Measurements from ENCODE around the gene MINDY4. TPM values are rescaled to one million over a fixed set of nuclear protein-coding genes. Genes with fewer than 3 reads are reported as not detected.

Gene MINDY4
- total and polyA plus RNA-seq, 4 donors: 0.93 to 6.1 (median 1.9) TPM

DNA sequence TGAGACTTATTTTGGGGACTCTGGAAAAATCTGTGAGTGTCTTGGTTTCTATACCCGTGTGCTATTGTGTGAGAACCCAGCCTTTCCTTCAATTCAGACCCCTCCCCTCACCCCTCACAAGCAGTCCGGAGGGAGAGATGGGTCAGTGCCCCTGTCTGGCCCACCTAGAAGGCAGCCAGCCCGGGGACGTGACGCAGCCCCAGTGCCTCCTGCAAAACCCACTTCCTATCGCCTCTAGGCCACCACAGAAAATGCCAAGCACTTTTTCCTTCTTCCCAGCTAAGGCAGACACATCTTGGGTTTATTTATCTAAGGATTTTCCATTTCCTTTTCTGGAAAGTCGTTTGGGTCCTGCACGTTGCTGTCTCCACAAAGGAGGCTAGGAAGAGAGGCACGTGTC, 128.8 kb downstream of the MINDY4 start (continued):
- TF ChIP-seq, protein P1, sequence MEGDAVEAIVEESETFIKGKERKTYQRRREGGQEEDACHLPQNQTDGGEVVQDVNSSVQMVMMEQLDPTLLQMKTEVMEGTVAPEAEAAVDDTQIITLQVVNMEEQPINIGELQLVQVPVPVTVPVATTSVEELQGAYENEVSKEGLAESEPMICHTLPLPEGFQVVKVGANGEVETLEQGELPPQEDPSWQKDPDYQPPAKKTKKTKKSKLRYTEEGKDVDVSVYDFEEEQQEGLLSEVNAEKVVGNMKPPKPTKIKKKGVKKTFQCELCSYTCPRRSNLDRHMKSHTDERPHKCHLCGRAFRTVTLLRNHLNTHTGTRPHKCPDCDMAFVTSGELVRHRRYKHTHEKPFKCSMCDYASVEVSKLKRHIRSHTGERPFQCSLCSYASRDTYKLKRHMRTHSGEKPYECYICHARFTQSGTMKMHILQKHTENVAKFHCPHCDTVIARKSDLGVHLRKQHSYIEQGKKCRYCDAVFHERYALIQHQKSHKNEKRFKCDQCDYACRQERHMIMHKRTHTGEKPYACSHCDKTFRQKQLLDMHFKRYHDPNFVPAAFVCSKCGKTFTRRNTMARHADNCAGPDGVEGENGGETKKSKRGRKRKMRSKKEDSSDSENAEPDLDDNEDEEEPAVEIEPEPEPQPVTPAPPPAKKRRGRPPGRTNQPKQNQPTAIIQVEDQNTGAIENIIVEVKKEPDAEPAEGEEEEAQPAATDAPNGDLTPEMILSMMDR (IDR thresholded peaks at IDR 0.05; ENCODE audit: low read depth, low read length, missing input control): no peak
- TF ChIP-seq JUND (IDR thresholded peaks at IDR 0.05): no peak
- TF ChIP-seq, protein P2, sequence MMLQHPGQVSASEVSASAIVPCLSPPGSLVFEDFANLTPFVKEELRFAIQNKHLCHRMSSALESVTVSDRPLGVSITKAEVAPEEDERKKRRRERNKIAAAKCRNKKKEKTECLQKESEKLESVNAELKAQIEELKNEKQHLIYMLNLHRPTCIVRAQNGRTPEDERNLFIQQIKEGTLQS (IDR thresholded peaks at IDR 0.05): no peak
- TF ChIP-seq, protein P3, sequence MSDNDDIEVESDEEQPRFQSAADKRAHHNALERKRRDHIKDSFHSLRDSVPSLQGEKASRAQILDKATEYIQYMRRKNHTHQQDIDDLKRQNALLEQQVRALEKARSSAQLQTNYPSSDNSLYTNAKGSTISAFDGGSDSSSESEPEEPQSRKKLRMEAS (IDR thresholded peaks at IDR 0.05): no peak

DNA sequence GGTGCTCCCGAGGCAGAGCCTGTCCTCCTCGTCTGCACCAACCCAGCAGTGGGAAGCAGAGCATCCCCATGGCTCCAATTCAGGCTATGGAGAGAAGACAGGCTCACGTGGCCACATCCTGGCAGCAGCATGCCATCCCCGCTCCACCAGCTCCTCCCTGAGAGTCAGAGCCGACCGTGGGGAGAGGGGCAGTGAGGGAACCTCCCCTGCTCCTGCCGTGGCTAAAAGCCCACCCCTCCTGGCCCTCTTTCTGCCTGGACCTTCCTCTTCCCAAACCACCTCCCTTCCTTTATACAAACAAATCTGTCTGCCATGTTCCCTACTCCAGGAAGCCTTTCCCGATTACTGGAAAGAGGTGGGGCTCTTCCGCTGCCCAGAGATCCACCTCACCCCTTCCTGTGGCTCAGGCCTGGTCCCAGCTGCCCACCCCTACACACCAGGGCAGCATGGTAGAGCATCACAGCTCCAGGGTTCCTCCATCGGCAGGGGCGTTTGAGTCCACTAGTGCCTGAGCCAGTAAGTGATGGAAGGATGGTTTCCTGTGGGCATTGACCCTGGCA, 129.7 kb downstream of the MINDY4 start:
- no peak overlapping the region for H3K4me3 ChIP-seq (ENCODE audit: low read depth in 1 of 3, low read length in 3 of 3)
- peaks cover 3 to 14% (median 11%) of the 10 kb centered on the region in 4 donors for H3K4me1 ChIP-seq (ENCODE audit: control insufficient read depth in 4 of 4, insufficient read depth in 4 of 4, low read length in 3 of 4)
- H3K27ac ChIP-seq (ENCODE audit: low read depth in 1 of 2, low read length in 2 of 2): no peak overlapping the region
- 86% methylated on average over 11 of the region's 11 CpGs for WGBS
- H3K36me3 ChIP-seq (ENCODE audit: control insufficient read depth in 4 of 4, insufficient read depth in 3 of 4, low read depth in 1 of 4, low read length in 3 of 4): no peaks in the 10 kb centered on the region
- H3K9me3 ChIP-seq (ENCODE audit: control insufficient read depth in 4 of 4, low read length in 3 of 4): no peaks in the 10 kb centered on the region
- H3K9ac ChIP-seq (ENCODE audit: low read depth in 1 of 2, low read length in 2 of 2): no peak overlapping the region
- TF ChIP-seq TAF1 (conservative IDR thresholded peaks at IDR 0.05) (no peak), HNF4G (IDR thresholded peaks at IDR 0.05) (no peak), RAD21 (IDR thresholded peaks at IDR 0.05) (no peak), NR2F2 (IDR thresholded peaks at IDR 0.05) (no peak), FOXA1 (IDR thresholded peaks at IDR 0.05) (no peak)
- TF ChIP-seq, protein P4, sequence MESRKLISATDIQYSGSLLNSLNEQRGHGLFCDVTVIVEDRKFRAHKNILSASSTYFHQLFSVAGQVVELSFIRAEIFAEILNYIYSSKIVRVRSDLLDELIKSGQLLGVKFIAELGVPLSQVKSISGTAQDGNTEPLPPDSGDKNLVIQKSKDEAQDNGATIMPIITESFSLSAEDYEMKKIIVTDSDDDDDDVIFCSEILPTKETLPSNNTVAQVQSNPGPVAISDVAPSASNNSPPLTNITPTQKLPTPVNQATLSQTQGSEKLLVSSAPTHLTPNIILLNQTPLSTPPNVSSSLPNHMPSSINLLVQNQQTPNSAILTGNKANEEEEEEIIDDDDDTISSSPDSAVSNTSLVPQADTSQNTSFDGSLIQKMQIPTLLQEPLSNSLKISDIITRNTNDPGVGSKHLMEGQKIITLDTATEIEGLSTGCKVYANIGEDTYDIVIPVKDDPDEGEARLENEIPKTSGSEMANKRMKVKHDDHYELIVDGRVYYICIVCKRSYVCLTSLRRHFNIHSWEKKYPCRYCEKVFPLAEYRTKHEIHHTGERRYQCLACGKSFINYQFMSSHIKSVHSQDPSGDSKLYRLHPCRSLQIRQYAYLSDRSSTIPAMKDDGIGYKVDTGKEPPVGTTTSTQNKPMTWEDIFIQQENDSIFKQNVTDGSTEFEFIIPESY (IDR thresholded peaks at IDR 0.05): no peak
- no peaks in the 10 kb centered on the region for H3K27me3 ChIP-seq (ENCODE audit: control insufficient read depth in 4 of 4, insufficient read depth in 4 of 4, low read length in 3 of 4)
- DNase-seq (ENCODE audit: low spot score): no peak

DNA sequence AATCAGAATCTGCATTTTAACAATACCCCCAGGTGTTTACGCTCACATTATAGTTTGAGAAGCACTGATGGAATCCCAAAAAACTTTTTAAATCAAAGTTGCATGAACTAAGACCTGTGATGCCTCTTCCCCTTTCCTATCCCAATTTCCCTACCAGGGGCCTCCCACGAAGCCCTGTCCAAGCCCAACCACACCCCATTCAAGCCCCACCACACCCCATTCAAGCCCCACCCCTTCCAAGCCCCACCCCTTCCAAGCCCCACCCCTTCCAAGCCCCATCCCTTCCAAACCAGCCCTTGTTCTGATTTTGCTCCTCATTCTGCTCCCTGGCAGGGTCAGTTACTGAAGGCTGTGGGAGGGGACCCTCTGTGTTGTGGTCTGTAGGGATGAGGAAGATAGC, 130.6 kb downstream of the MINDY4 start:
- Histone ChIP-seq H3K36me3 (ENCODE audit: control insufficient read depth in 4 of 4, insufficient read depth in 3 of 4, low read depth in 1 of 4, low read length in 3 of 4) (no peaks in the 10 kb centered on the region), H3K4me1 (ENCODE audit: control insufficient read depth in 4 of 4, insufficient read depth in 4 of 4, low read length in 3 of 4) (peaks cover 3 to 11% (median 7%) of the 10 kb centered on the region in 4 donors), H3K27ac (ENCODE audit: low read depth in 1 of 2, low read length in 2 of 2) (no peak overlapping the region), H3K9ac (ENCODE audit: low read depth in 1 of 2, low read length in 2 of 2) (no peak overlapping the region), H3K4me3 (ENCODE audit: low read depth in 1 of 3, low read length in 3 of 3) (no peak overlapping the region), H3K9me3 (ENCODE audit: control insufficient read depth in 4 of 4, low read length in 3 of 4) (no peaks in the 10 kb centered on the region), H3K27me3 (ENCODE audit: control insufficient read depth in 4 of 4, insufficient read depth in 4 of 4, low read length in 3 of 4) (no peaks in the 10 kb centered on the region)
- no peak for DNase-seq (ENCODE audit: low spot score)
- no peak for TF ChIP-seq FOXA1 (IDR thresholded peaks at IDR 0.05)
- no peak for TF ChIP-seq JUND (IDR thresholded peaks at IDR 0.05)
- TF ChIP-seq HNF4G (IDR thresholded peaks at IDR 0.05): no peak
- no peak for TF ChIP-seq RXRA (IDR thresholded peaks at IDR 0.05)
- TF ChIP-seq FOXA2 (IDR thresholded peaks at IDR 0.05): no peak
- no peak for TF ChIP-seq NR2F2 (IDR thresholded peaks at IDR 0.05)
- no peak for TF ChIP-seq SP1 (IDR thresholded peaks at IDR 0.05)
- TF ChIP-seq YY1 (IDR thresholded peaks at IDR 0.05): no peak
- no peak for TF ChIP-seq EGR1 (IDR thresholded peaks at IDR 0.05; ENCODE audit: low read depth in 2 of 2)
- TF ChIP-seq HNF4A (conservative IDR thresholded peaks at IDR 0.05): no peak
- TF ChIP-seq GABPA (IDR thresholded peaks at IDR 0.05 in 1 of 2, conservative IDR thresholded peaks at IDR 0.05 in 1 of 2): no peak
- TF ChIP-seq, protein P2 (IDR thresholded peaks at IDR 0.05): no peak
- TF ChIP-seq, protein P1 (IDR thresholded peaks at IDR 0.05; ENCODE audit: low read depth, low read length, missing input control): no peak
- TF ChIP-seq, protein P3 (IDR thresholded peaks at IDR 0.05): no peak
- no peak for TF ChIP-seq TAF1 (conservative IDR thresholded peaks at IDR 0.05)
- no peak for TF ChIP-seq RAD21 (IDR thresholded peaks at IDR 0.05)
- TF ChIP-seq, protein P5, sequence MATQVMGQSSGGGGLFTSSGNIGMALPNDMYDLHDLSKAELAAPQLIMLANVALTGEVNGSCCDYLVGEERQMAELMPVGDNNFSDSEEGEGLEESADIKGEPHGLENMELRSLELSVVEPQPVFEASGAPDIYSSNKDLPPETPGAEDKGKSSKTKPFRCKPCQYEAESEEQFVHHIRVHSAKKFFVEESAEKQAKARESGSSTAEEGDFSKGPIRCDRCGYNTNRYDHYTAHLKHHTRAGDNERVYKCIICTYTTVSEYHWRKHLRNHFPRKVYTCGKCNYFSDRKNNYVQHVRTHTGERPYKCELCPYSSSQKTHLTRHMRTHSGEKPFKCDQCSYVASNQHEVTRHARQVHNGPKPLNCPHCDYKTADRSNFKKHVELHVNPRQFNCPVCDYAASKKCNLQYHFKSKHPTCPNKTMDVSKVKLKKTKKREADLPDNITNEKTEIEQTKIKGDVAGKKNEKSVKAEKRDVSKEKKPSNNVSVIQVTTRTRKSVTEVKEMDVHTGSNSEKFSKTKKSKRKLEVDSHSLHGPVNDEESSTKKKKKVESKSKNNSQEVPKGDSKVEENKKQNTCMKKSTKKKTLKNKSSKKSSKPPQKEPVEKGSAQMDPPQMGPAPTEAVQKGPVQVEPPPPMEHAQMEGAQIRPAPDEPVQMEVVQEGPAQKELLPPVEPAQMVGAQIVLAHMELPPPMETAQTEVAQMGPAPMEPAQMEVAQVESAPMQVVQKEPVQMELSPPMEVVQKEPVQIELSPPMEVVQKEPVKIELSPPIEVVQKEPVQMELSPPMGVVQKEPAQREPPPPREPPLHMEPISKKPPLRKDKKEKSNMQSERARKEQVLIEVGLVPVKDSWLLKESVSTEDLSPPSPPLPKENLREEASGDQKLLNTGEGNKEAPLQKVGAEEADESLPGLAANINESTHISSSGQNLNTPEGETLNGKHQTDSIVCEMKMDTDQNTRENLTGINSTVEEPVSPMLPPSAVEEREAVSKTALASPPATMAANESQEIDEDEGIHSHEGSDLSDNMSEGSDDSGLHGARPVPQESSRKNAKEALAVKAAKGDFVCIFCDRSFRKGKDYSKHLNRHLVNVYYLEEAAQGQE (IDR thresholded peaks at IDR 0.05): no peak
- 94% methylated on average over 2 of the region's 2 CpGs for WGBS
